Endothelial cell of umbilical vein (primary cell): Measurements from ENCODE around the gene SLC19A1. TPM values are rescaled to one million over a fixed set of nuclear protein-coding genes. Genes with fewer than 3 reads are reported as not detected.

ENCODE experiments used
- BruUV-seq: library from RNA; stranded (reverse); fragments of 400-500 nt; replicated peaks from 2 replicates; lab custom pipeline; 2021; lab: Mats Ljungman, UMichigan
- CTCF ChIA-PET: fragments of 300-600, 350-600 bp; sonication (Branson Sonifier 250); formaldehyde crosslinking; loops from one replicate; lab custom pipeline; 2021; ENCODE audit warnings: antibody characterized with exemption, inconsistent platforms; lab: Charles Lee
- POLR2A ChIA-PET: fragments of 300-600, 350-600 bp; sonication (Branson Sonifier 250); formaldehyde crosslinking; loops from one replicate; lab custom pipeline; 2021; ENCODE audit warnings: antibody characterized with exemption, inconsistent platforms; lab: Charles Lee
- DNase-seq: peaks from one replicate; pipeline ENCODE4 v3.0.0-alpha.2; 2011; ENCODE audit warnings: low read depth, low spot score
- FAIRE-seq: peaks from 2 replicates; lab custom pipeline; 2011; peaks lifted over from hg19 to GRCh38; lab: Jason Lieb, UNC
- H2AFZ ChIP-seq: 2 replicates; pipeline ENCODE4 v1.6.0; 2012; ENCODE audit warnings: low read depth, low read length, control low read depth, inconsistent platforms
- H3K27ac ChIP-seq: 2 replicates; pipeline ENCODE4 v1.5.1; 2011; ENCODE audit warnings: low read depth, mild to moderate bottlenecking, control low read depth, low read length, moderate library complexity; ENCODE audit not compliant: insufficient read depth
- H3K27me3 ChIP-seq, 2 experiments: 2 replicates each; pipeline versions ENCODE4 v1.6.0 to v1.6.1; 2011; ENCODE audit warnings: low read length in 2 of 2, mixed read lengths in 1 of 2; ENCODE audit not compliant: control insufficient read depth in 2 of 2, insufficient read depth in 2 of 2
- H3K36me3 ChIP-seq, 2 experiments: 2 replicates in 1 of 2; 3 replicates in 1 of 2; pipeline ENCODE4 v1.5.1; 2011; ENCODE audit warnings: low read length in 2 of 2, mild to moderate bottlenecking in 1 of 2, moderate library complexity in 1 of 2; ENCODE audit not compliant: control insufficient read depth in 2 of 2, insufficient read depth in 2 of 2; ENCODE audit errors: extremely low read depth in 1 of 2
- H3K4me1 ChIP-seq: 3 replicates; pipeline ENCODE4 v1.5.1; 2011; ENCODE audit warnings: mild to moderate bottlenecking, low read length; ENCODE audit not compliant: control insufficient read depth, insufficient read depth; ENCODE audit errors: extremely low read depth
- H3K4me2 ChIP-seq: 2 replicates; pipeline ENCODE4 v1.6.1; 2011; ENCODE audit warnings: low read length, control low read depth, mixed read lengths; ENCODE audit not compliant: insufficient read depth
- H3K4me3 ChIP-seq, 3 experiments: fragments of 200-600 bp in 1 of 3; sonication (generic), shearing (Covaris generic) in 1 of 3; replicated peaks in 1 of 3; 2 replicates each; pipeline ENCODE4 v1.5.1; 2011 to 2016; ENCODE audit warnings: control low read depth in 3 of 3, low read length in 3 of 3, mild to moderate bottlenecking in 2 of 3, inconsistent platforms in 1 of 3, low read depth in 1 of 3, moderate library complexity in 1 of 3; ENCODE audit not compliant: insufficient read depth in 1 of 3
- H3K79me2 ChIP-seq: 2 replicates; pipeline ENCODE4 v1.6.0; 2012; ENCODE audit warnings: low read length, inconsistent platforms; ENCODE audit not compliant: control insufficient read depth, insufficient read depth
- H3K9ac ChIP-seq: replicated peaks from 2 replicates; pipeline ENCODE3; 2011; ENCODE audit warnings: low read length, control low read depth; ENCODE audit not compliant: insufficient read depth; ENCODE audit errors: extremely low read depth
- H3K9me1 ChIP-seq: replicated peaks from 3 replicates; pipeline ENCODE4 v1.6.0; 2011; ENCODE audit warnings: mild to moderate bottlenecking, low read length; ENCODE audit not compliant: control insufficient read depth, insufficient read depth; ENCODE audit errors: extremely low read depth
- H3K9me3 ChIP-seq: replicated peaks from 2 replicates; pipeline ENCODE4 v1.5.1; 2012; ENCODE audit warnings: low read length, inconsistent platforms; ENCODE audit not compliant: control insufficient read depth, insufficient read depth
- H4K20me1 ChIP-seq: replicated peaks from 2 replicates; pipeline ENCODE3; 2011; ENCODE audit warnings: mild to moderate bottlenecking, low read length; ENCODE audit not compliant: control insufficient read depth, insufficient read depth; ENCODE audit errors: extremely low read depth
- EZH2 ChIP-seq: IDR thresholded peaks from 2 replicates; pipeline ENCODE4 v1.6.1; 2012; ENCODE audit warnings: borderline replicate concordance, low read depth, mild to moderate bottlenecking, moderate library complexity, low read length, inconsistent platforms; ENCODE audit not compliant: severe bottlenecking
- FOS ChIP-seq: IDR thresholded peaks from 2 replicates; pipeline ENCODE4 v1.6.1; 2011; ENCODE audit warnings: mild to moderate bottlenecking, low read length, moderate library complexity, borderline replicate concordance; ENCODE audit not compliant: insufficient read depth
- GATA2 ChIP-seq: IDR thresholded peaks from 2 replicates; pipeline ENCODE4 v1.7.0; 2011; ENCODE audit warnings: low read depth, mild to moderate bottlenecking, moderate library complexity, mixed read lengths, low read length; ENCODE audit not compliant: insufficient read length, insufficient read depth
- JUN ChIP-seq: IDR thresholded peaks from 2 replicates; pipeline ENCODE4 v1.6.1; 2011; ENCODE audit warnings: borderline replicate concordance, low read depth; ENCODE audit not compliant: insufficient read length, insufficient read depth
- MYC ChIP-seq: IDR thresholded peaks from one replicate; pipeline ENCODE4 v1.6.1; 2011; ENCODE audit warnings: mild to moderate bottlenecking, low read depth, low read length
- POLR2A ChIP-seq: IDR thresholded peaks from 2 replicates; pipeline ENCODE4 v1.6.1; 2012; ENCODE audit warnings: low read depth, mild to moderate bottlenecking, control low read depth, low read length
- POLR2AphosphoS5 ChIP-seq: IDR thresholded peaks from 2 replicates; pipeline ENCODE4 v1.6.1; 2012; ENCODE audit warnings: low read depth, mild to moderate bottlenecking, control low read depth, low read length, moderate library complexity; ENCODE audit not compliant: insufficient read depth
- dilution Hi-C: fragments of 300-500 bp; cut with MboI; formaldehyde crosslinking; loops from one replicate; pipeline ENCODE4 v1.15.0; 2019; ENCODE audit warnings: low sequenced_read_pairs; ENCODE audit not compliant: extremely low pct_ligation_motif_present
- intact Hi-C: fragments of 100-400 bp; cut with micrococcal nuclease; formaldehyde crosslinking; loops from one replicate; pipeline ENCODE4 v1.10.0; 2022
- polyA plus RNA-seq, 4 experiments: library from polyadenylated mRNA; depleted of rRNA in 3 of 4; stranded (reverse) in 3 of 4; unstranded in 1 of 4; fragments of >200 nt; gene quantifications; 2 replicates each; pipeline versions ENCODE4 v1.2.1 to v1.2.3, GENCODE V29; 2011 to 2012; ENCODE audit warnings: missing spikeins in 1 of 4
- total RNA-seq: library from RNA; stranded (reverse); gene quantifications from 2 replicates; pipeline ENCODE4 v1.2.3, GENCODE V29; 2021
- TF ChIP-seq, protein P1 (sequence below): IDR thresholded peaks from 2 replicates; pipeline ENCODE4 v1.6.1; 2011; ENCODE audit not compliant: insufficient read depth, insufficient read length
- TF ChIP-seq, protein P2 (sequence below), 2 donors: IDR thresholded peaks; 1 replicate in 1 of 2; 2 replicates in 1 of 2; pipeline ENCODE4 v1.5.1; 2011; ENCODE audit warnings: low read length in 2 of 2, mild to moderate bottlenecking in 2 of 2, moderate library complexity in 2 of 2, control low read depth in 1 of 2, inconsistent platforms in 1 of 2, low read depth in 1 of 2; ENCODE audit not compliant: insufficient read depth in 1 of 2; ENCODE audit errors: extremely low read depth in 1 of 2

SLC19A1 gene
- total and polyA plus RNA-seq, 2 donors (not counting 3 experiments of a cell fraction or from before 2014, with no cell fraction given): 36.3 to 54.6 TPM

DNA sequence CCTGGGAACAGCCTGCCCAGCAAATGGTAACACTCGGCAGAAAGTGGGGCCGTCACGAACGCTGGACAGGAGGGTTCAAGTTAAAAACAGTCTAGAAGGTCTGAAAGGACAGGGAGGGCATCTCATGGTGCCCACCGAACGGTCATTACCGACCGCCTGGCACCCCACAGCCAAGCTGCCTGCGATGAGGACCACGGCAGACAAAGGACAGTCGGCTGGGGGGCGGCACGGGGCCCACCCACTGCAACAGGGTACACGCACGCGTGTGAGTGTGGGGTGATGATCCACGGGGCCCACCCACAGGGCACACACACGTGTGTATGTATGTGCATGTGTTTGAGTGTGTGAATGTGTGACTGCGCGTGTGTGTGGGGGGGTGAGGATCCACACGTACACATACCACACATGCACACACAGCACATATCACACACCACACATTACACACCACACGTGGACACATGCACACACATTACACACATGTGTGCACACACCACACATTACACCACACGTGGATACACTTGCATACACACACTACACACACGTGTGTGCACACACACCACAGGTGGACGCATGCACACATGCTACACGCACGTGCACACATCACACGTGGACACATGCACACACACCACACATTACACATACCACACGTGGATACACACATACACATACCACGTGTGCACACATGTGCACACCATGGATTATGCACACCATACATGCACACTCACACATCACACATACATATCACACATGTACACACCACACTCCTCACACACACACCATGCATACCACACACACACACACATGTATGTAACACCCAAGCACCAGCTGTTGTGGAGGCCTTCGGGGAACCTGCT is 63.2 kb downstream of the SLC19A1 start:
- Histone ChIP-seq H2AFZ (no peak overlapping the region), H3K9me1 (no peaks in the 10 kb centered on the region), H3K4me2 (no peak overlapping the region), H3K27me3 (no peaks in the 10 kb centered on the region), H3K9ac (no peak overlapping the region), H4K20me1 (no peaks in the 10 kb centered on the region), H3K27ac (no peak overlapping the region), H3K9me3 (no peaks in the 10 kb centered on the region), H3K36me3 (peaks cover 3 to 50% of the 10 kb centered on the region in 2 experiments), H3K4me1 (peaks cover 6% of the 10 kb centered on the region), H3K79me2 (peaks cover 3% of the 10 kb centered on the region), H3K4me3 (no peak overlapping the region)
- CTCF ChIA-PET: no interaction called here
- POLR2A ChIA-PET: no interaction called here
- dilution Hi-C loops: no loop called here
- no peak for DNase-seq
- BruUV-seq: no TSS peak
- intact Hi-C loops: loop anchor here (1.0 to 10.0 kb wide), 3 partner anchors 56 to 341 kb away; no protein-coding TSS in a partner anchor
- TF ChIP-seq EZH2: no peak
- TF ChIP-seq MYC: no peak
- TF ChIP-seq, protein P1, sequence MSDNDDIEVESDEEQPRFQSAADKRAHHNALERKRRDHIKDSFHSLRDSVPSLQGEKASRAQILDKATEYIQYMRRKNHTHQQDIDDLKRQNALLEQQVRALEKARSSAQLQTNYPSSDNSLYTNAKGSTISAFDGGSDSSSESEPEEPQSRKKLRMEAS: no peak
- TF ChIP-seq, protein P2, sequence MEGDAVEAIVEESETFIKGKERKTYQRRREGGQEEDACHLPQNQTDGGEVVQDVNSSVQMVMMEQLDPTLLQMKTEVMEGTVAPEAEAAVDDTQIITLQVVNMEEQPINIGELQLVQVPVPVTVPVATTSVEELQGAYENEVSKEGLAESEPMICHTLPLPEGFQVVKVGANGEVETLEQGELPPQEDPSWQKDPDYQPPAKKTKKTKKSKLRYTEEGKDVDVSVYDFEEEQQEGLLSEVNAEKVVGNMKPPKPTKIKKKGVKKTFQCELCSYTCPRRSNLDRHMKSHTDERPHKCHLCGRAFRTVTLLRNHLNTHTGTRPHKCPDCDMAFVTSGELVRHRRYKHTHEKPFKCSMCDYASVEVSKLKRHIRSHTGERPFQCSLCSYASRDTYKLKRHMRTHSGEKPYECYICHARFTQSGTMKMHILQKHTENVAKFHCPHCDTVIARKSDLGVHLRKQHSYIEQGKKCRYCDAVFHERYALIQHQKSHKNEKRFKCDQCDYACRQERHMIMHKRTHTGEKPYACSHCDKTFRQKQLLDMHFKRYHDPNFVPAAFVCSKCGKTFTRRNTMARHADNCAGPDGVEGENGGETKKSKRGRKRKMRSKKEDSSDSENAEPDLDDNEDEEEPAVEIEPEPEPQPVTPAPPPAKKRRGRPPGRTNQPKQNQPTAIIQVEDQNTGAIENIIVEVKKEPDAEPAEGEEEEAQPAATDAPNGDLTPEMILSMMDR (IDR thresholded peaks at IDR 0.05; ENCODE audit: extremely low read depth in 1 of 2, insufficient read depth in 1 of 2, low read depth in 1 of 2, low read length in 2 of 2): no peak
- TF ChIP-seq JUN: no peak
- TF ChIP-seq GATA2: no peak
- no peak for TF ChIP-seq POLR2AphosphoS5
- no peak for TF ChIP-seq POLR2A
- no peak for TF ChIP-seq FOS
- no peak for FAIRE-seq
